NCI-H2227 (cell line): ENCODE measurements around the gene ZNG1A.
"Not testable (repeated sequence)": the region's sequence is repeated elsewhere in the genome, so short reads cannot be mapped to it uniquely, and the experiment has no call there.

Experiments used
- DNase-seq: peaks from one replicate; lab custom pipeline; 2025; ENCODE audit not compliant: unreplicated experiment; lab: John Stamatoyannopoulos, UW

The ZNG1A gene

GRCh38 chr9:178140-178825 is 573 bp downstream of the ZNG1A start:
- DNase-seq, result not testable (repeated sequence)

- DNase-seq, result not testable (repeated sequence)
Measured at GRCh38 chr9:169757-170156, 9.1 kb downstream of the ZNG1A start.

- not testable (repeated sequence) for DNase-seq
Measured at GRCh38 chr9:159871-160270, 19.0 kb downstream of the ZNG1A start.

GRCh38 chr9:151173-151572 is 27.7 kb downstream of the ZNG1A start:
- DNase-seq, result not testable (repeated sequence)

DNA sequence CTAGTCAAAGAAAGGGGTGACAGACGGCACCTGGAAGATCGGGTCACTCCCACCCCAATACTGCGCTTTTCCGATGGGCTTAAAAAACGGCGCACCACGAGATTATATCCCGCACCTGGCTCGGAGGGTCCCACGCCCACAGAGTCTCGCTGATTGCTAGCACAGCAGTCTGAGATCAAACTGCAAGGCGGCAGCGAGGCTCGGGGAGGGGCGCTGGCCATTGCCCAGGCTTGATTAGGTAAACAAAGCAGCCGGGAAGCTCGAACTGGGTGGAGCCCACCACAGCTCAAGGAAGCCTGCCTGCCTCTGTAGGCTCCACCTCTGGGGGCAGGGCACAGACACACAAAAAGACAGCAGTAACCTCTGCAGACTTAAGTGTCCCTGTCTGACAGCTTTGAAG is 39.0 kb downstream of the ZNG1A start:
- not testable (repeated sequence) for DNase-seq

DNA sequence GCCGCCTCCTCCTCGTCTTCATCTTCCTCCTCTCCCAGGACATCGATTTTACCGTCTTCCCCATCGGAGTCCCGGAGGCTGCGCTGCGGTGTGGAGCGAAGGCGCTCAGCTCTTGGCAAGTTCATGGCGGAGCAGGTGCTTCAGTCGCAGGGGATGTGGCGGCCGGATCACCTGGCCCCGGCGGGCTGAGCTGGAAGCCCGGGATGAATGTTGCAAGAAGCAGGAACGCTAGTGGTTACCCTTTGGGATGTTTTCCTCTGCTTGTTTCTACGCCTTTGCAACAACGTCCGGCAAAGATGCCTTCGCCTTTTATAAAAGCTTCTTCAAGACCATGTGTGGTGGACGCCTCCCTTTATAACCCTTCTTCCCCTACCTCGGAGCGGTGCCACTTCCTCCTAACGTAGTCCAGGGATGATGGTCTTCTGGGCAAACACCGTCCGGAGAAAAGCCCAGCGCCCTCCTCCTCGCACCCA is 60.8 kb downstream of the ZNG1A start, which contains the start of gene FOXD4:
Gene FOXD4, minus strand, starts transcription at position 423 of the 473 bp plus-strand sequence. Its CDS starts 298 bp downstream, at position 125.
- not testable (repeated sequence) for DNase-seq

DNA sequence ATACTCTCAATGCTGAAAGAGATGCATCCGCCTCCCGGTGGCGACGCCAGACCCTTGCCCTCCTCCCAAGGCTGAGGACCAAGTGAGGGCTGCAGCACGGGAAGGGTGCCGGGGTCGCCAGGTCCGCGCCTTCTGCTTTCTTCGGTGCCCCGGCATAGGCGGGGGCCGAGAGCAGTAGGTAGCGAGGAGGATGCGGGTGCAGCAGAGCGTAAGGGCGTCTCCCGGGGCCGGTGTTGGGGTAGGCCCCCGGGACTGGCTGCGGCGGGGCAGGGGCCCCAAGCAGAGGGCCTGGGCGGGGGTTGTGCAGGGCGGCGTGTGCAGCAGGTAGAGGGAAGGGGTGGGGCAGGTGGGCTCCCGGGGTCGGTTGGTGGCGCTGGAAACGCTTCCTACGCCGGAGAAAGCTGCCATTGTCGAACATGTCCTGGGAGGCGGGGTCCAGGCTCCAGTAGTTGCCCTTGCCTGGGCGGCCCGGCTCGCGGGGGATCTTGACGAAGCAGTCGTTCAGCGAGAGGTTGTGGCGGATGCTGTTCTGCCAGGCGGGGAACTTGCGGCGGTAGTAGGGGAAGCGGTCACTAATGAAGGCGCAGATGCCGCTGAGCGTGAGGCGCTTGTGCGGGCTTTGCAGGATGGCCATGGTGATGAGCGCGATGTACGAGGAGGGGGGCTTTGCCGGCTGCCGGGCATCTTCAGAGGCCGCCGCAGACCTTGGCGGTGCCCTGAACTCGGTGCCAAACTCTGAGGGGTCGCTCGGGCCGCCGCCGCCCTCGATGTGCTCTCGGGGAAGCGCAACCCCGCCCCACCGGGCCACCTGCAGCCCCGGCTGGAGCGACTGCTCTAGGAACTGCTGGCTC is 61.5 kb downstream of the ZNG1A start:
- DNase-seq, result not testable (repeated sequence)

DNA sequence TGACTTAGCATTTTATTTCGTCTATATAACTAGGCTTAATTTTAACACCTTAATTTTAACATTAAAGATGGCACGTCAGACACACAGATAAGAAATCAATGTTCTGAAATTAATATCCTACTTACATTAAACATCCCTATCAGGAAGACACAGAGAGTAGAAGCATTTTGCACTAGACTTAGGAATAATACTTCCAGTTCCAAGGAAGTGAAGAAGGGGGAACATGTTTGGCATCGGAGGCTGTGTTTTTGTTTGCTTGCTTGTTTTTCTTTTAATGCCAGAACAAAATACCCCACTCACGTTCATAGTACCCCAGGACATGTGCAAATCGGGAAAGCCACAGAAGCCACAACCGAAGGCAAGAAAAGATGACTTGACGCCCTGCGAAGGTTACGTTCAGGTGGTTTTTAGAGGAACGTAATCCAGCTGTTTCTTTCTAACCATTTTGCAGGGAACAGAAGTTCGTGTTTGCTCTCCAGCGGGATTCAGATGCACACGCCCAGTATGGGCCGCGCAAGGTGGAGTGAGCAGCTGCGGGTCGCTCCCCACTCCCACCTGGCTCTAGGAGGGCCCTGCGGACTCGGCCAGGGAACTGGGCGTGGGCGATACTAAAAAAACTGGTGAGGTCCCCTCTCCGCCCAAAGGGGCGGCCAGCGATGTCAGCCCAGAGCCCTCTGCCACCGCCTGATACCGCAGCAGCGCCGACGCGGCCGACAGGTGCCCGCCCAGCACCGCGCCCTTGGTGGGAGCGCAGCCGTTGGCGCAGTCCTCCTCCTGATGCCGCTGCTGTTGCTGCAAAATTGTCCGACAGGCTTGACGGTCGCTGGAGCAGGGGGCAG is 62.4 kb downstream of the ZNG1A start:
- DNase-seq, result not testable (repeated sequence)

GRCh38 chr9:115118-115451 is 63.8 kb downstream of the ZNG1A start:
- not testable (repeated sequence) for DNase-seq

GRCh38 chr9:114267-115117 is 64.4 kb downstream of the ZNG1A start:
- DNase-seq, result not testable (repeated sequence)

DNA sequence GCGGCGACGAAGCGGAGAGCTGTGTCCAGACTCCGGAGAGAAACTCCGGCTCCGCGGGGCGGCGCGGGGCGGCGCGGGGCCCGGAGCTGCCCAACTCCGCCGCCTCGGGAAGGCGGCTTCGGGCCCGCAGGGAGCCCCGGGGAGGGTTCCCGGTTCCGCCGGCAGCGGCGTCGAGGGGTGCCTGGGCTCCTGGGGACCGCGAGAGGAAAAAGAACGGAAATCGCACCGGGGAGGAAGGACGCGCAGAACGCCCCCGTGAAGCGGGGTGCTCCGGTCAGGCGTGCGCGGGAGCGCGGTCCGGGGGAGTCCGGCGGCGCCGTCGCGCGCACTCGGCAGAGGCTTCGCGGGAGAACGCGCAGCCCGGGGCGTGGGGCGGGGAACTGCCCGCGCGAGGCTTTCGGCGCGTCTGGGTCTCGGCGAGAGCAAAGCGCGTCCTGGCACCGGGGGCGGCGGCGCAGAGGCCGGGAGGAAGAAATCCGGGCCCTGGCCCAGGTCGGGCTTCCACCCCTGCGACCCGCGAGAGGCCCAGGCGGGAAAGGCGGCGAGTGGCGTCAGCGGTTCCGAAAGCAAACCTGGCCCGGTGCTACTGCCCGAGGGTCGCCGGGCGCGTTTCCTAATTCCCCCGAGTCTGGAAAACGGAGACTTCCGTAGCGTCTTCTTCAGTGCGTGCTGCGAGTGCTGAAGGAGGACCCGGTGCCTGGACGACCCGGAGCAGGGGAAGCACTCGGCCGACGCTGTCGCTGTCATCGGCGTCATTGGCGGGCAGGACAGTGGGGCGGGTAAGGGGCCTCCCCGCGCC is 65.2 kb downstream of the ZNG1A start:
- peak; percentile 26 for DNase-seq

- not testable (repeated sequence) for DNase-seq
Measured at GRCh38 chr9:112589-113467, 66.0 kb downstream of the ZNG1A start.

DNA sequence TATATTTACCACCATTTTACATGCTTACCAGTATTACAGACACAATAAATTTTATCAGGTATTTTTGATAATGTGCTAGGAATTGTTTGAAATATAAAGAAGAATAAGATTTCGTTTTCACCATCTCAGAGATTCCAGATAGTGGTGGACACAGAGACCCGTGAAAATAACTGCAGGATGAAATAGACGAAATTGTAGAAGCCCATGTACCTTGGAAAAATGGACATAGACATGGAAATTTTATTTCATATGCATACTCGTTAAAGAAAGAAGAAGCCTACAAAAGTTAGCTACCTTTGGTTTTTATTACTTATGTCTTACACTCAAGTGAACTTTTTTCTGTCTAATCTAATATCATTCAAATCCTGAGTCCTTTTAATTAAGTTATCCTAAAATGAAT is 68.2 kb downstream of the ZNG1A start:
- DNase-seq, result not testable (repeated sequence)

- not testable (repeated sequence) for DNase-seq
Measured at GRCh38 chr9:109540-109939, 69.3 kb downstream of the ZNG1A start.

- DNase-seq, result not testable (repeated sequence)
Measured at GRCh38 chr9:108742-109495, 69.9 kb downstream of the ZNG1A start.

DNA sequence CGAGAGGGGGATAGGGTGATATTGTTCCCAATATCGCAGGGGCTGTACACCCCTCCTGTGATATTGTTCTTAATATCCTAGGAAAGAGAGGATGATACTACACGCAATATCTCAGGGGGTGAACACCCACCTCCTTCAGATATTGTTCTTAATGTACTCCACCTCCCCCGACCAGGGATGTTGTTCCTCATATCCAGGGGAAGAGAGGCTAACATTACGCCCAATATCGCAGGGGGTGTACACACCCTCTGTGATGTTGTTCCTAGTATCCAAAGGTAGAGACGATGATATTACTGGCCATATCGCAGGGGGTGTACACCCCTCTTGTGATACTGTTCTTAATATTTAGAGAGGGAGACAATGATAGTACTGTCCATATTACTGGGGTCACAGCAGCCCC is 72.9 kb downstream of the ZNG1A start:
- DNase-seq, result not testable (repeated sequence)

- DNase-seq, result not testable (repeated sequence)
Measured at GRCh38 chr9:100430-100829, 78.4 kb downstream of the ZNG1A start.

- not testable (repeated sequence) for DNase-seq
Measured at GRCh38 chr9:99867-100266, 79.0 kb downstream of the ZNG1A start.
